K562 (cell line): ENCODE results near the gene PIK3C2G. TPM values are rescaled to one million over a fixed set of nuclear protein-coding genes. Genes with fewer than 3 reads are reported as not detected.

Experiments used
- ATAC-seq: fragments of 200-7000 bp; cut with Tn5 transposase; 3 replicates; pipeline ENCODE4 v1.9.1; 2020; ENCODE audit warnings: moderate library complexity
- BruUV-seq: library from RNA; stranded (reverse); fragments of 400-500 nt; replicated peaks from 2 replicates; lab custom pipeline; 2021; lab: Mats Ljungman, UMichigan
- CTCF ChIA-PET: fragments of 300-600 bp; formaldehyde crosslinking; extraction: SDS; loops from one replicate; lab custom pipeline; 2021; ENCODE audit warnings: low intra/inter-chr PET ratio; lab: Yijun Ruan, JAX
- POLR2A ChIA-PET: fragments of 300-600, 350-650 bp; sonication (Branson Sonifier 250); formaldehyde crosslinking; extraction: SDS; loops from one replicate; lab custom pipeline; 2021; ENCODE audit warnings: antibody characterized with exemption, inconsistent platforms; lab: Yijun Ruan, JAX
- DNase-seq, 4 experiments: peaks; one replicate each; pipeline versions ENCODE4 v3.0.0 to v3.0.0-alpha.2; 2011 to 2018; ENCODE audit warnings: low spot score in 3 of 4, mixed read lengths in 3 of 4; ENCODE audit errors: extremely low read depth in 1 of 4
- FAIRE-seq: peaks from 2 replicates; lab custom pipeline; 2011; peaks lifted over from hg19 to GRCh38; lab: Jason Lieb, UNC
- H2AFZ ChIP-seq: 2 replicates; pipeline ENCODE4 v1.6.0; 2011; ENCODE audit warnings: low read depth, low read length, control low read depth, inconsistent platforms
- H3K27ac ChIP-seq: fragments of 200-600 bp; 3 replicates; pipeline ENCODE4 v1.8.0; 2011; ENCODE audit warnings: low read depth, mild to moderate bottlenecking, control low read depth, inconsistent platforms, low read length, moderate library complexity, mixed read lengths; ENCODE audit errors: extremely low read depth
- H3K27me3 ChIP-seq, 2 experiments: fragments of 300-600 bp in 1 of 2; 2 replicates in 1 of 2; 3 replicates in 1 of 2; pipeline versions ENCODE4 v1.6.0 to v1.8.0; 2011; ENCODE audit warnings: inconsistent platforms in 2 of 2, low read length in 2 of 2, mild to moderate bottlenecking in 1 of 2, mixed read lengths in 1 of 2, moderate library complexity in 1 of 2; ENCODE audit not compliant: control insufficient read depth in 2 of 2, insufficient read depth in 2 of 2
- H3K36me3 ChIP-seq: fragments of 300-600 bp; 3 replicates; pipeline ENCODE4 v1.8.0; 2011; ENCODE audit warnings: mild to moderate bottlenecking, low read length, inconsistent platforms; ENCODE audit not compliant: control insufficient read depth, insufficient read depth
- H3K4me1 ChIP-seq, 2 experiments: fragments of 200-600 bp in 1 of 2; replicated peaks in 1 of 2; 2 replicates in 1 of 2; 3 replicates in 1 of 2; pipeline versions ENCODE4 v1.5.1 to v1.8.0; 2011; ENCODE audit warnings: inconsistent platforms in 2 of 2, low read length in 2 of 2, mild to moderate bottlenecking in 1 of 2, mixed read lengths in 1 of 2, moderate library complexity in 1 of 2; ENCODE audit not compliant: control insufficient read depth in 2 of 2, insufficient read depth in 2 of 2
- H3K4me2 ChIP-seq: 2 replicates; pipeline ENCODE4 v1.6.1; 2011; ENCODE audit warnings: low read length, control low read depth, inconsistent platforms, mixed read lengths; ENCODE audit not compliant: insufficient read depth
- H3K4me3 ChIP-seq: fragments of 200-600 bp; sonication (generic), shearing (Covaris generic); 2 replicates; pipeline ENCODE4 v1.5.1; 2016; ENCODE audit warnings: control low read depth, inconsistent platforms
- H3K79me2 ChIP-seq: fragments of 200-600 bp; 3 replicates; pipeline ENCODE4 v1.8.0; 2011; ENCODE audit warnings: low read length, inconsistent platforms; ENCODE audit not compliant: control insufficient read depth, insufficient read depth
- H3K9ac ChIP-seq, 2 experiments: 2 replicates each; pipeline versions ENCODE4 v1.6.0 to v1.6.1; 2011; ENCODE audit warnings: low read depth in 2 of 2, low read length in 2 of 2, control low read depth in 1 of 2, inconsistent platforms in 1 of 2, mild to moderate bottlenecking in 1 of 2, mixed read lengths in 1 of 2; ENCODE audit not compliant: insufficient read depth in 1 of 2
- H3K9me1 ChIP-seq: one replicate; pipeline ENCODE4 v1.6.0; 2011; ENCODE audit warnings: inconsistent platforms, mild to moderate bottlenecking, low read length, moderate library complexity; ENCODE audit not compliant: control insufficient read depth, insufficient read depth
- H3K9me3 ChIP-seq: replicated peaks from 2 replicates; pipeline ENCODE4 v1.5.1; 2011; ENCODE audit warnings: low read depth, low read length, inconsistent platforms; ENCODE audit not compliant: control insufficient read depth, insufficient read depth
- H4K20me1 ChIP-seq: replicated peaks from 2 replicates; pipeline ENCODE4 v1.6.1; 2011; ENCODE audit warnings: low read length, inconsistent platforms, mixed read lengths; ENCODE audit not compliant: control insufficient read depth, insufficient read depth
- MAFF ChIP-seq: IDR thresholded peaks from 2 replicates; pipeline ENCODE4 v1.6.1; 2012; ENCODE audit warnings: low read length, improper control_type of control experiment
- MAFG ChIP-seq: fragments of 450-650 bp; conservative IDR thresholded peaks from 2 replicates; pipeline ENCODE4 v1.6.1; 2016; ENCODE audit warnings: missing genetic modification characterization, missing compliant biosample characterization
- NFE2L1 ChIP-seq: fragments of 450-650 bp; IDR thresholded peaks from 2 replicates; pipeline ENCODE4 v1.6.1; 2016; ENCODE audit warnings: missing genetic modification characterization, low read depth, mild to moderate bottlenecking, missing compliant biosample characterization, moderate library complexity, borderline replicate concordance
- PATZ1 ChIP-seq: fragments of 250-450 bp; sonication (Bioruptor Pico); IDR thresholded peaks from 2 replicates; pipeline ENCODE4 v1.5.0; 2020; ENCODE audit warnings: mild to moderate bottlenecking, borderline replicate concordance
- ZBTB2 ChIP-seq: fragments of 450-650 bp; IDR thresholded peaks from 2 replicates; pipeline ENCODE4 v1.6.1; 2016; ENCODE audit warnings: antibody characterized with exemption
- ZNF316 ChIP-seq: fragments of 450-650 bp; IDR thresholded peaks from 2 replicates; pipeline ENCODE4 v1.6.1; 2016
- WGBS: fragments of 100-300 bp; shearing (Covaris generic); methylation state at CpG from one replicate; pipeline ENCODE4 v1.1.6; 2016; ENCODE audit warnings: low coverage, mixed read lengths; ENCODE audit not compliant: insufficient coverage; ENCODE audit errors: missing lambda C conversion rate; 5-methylcytosine and 5-hydroxymethylcytosine counted together
- in situ Hi-C: fragments of 300-500 bp; cut with MboI; formaldehyde crosslinking; loops from 4 replicates; pipeline ENCODE4 v1.15.0; 2018; ENCODE audit warnings: inconsistent platforms, mixed read lengths
- intact Hi-C: fragments of 100-400 bp; cut with micrococcal nuclease; formaldehyde crosslinking; loops from 2 replicates; pipeline ENCODE4 v1.14.2; 2022
- polyA plus RNA-seq, 8 experiments: library from polyadenylated mRNA; depleted of rRNA in 4 of 8; stranded (reverse) in 5 of 8; unstranded in 3 of 8; fragments of >200 nt; fragmentation: Nextera tagmentation in 2 of 8; fragmentation: Illumina TruSeq in 1 of 8; extraction: Ambion mirVana in 2 of 8; extraction: Trizol in 1 of 8; gene quantifications; 2 replicates each; pipeline versions ENCODE4 v1.2.1 to v1.2.3, GENCODE V29; 2011 to 2014; ENCODE audit warnings: inconsistent platforms in 1 of 8, missing spikeins in 1 of 8
- total RNA-seq, 7 experiments: library from RNA; depleted of rRNA in 6 of 7; stranded (reverse); fragments of >200 nt in 6 of 7; fragmentation: Illumina TruSeq in 2 of 7; extraction: Trizol in 2 of 7; gene quantifications; 2 replicates each; pipeline versions ENCODE4 v1.2.1 to v1.2.3, GENCODE V29; 2011 to 2021; ENCODE audit warnings: low replicate concordance in 1 of 7

Gene PIK3C2G
- total and polyA plus RNA-seq, 9 of the 15 experiments (the other 6 are each of a cell fraction or from before 2014, with no cell fraction given), result not detected

DNA sequence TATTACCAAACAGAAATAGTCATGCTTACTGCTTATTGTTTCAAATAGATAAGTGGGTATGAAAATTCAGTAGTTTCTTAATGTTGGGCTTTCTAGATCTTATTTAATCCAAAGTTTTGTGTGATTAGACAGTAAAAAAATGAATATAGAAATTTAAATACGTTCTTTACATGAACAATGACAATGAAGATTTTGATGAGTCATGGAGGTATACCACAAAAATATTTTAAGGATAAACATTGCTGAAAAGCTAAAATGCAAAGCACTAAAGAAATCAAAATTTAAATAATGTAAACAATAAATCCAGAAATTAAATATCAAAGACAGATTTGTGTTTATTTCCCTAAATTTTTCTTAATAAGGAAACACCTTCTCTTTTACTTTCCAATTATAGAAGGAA is 78.3 kb downstream of the PIK3C2G start:
- no peaks in the 10 kb centered on the region for H3K27me3 ChIP-seq
- H3K79me2 ChIP-seq, result no peaks in the 10 kb centered on the region
- no peak for ATAC-seq
- in situ Hi-C loops (no loop called here), intact Hi-C loops (no loop called here)
- no peaks in the 10 kb centered on the region for H3K9me1 ChIP-seq
- no peaks in the 10 kb centered on the region for H3K4me1 ChIP-seq
- 0% methylated on average over 1 of the region's 1 CpG for WGBS
- no peak overlapping the region for H2AFZ ChIP-seq
- POLR2A ChIA-PET, result no interaction called here
- H3K4me3 ChIP-seq, result no peak overlapping the region
- no peak for DNase-seq
- H4K20me1 ChIP-seq, result no peaks in the 10 kb centered on the region
- H3K4me2 ChIP-seq, result no peak overlapping the region
- CTCF ChIA-PET, result no interaction called here
- H3K9ac ChIP-seq, result no peak overlapping the region
- H3K36me3 ChIP-seq, result no peaks in the 10 kb centered on the region
- no peaks in the 10 kb centered on the region for H3K9me3 ChIP-seq
- BruUV-seq, result no TSS peak
- no peak overlapping the region for H3K27ac ChIP-seq
- TF ChIP-seq NFE2L1 (tag) (peak; percentile 24; the same call in 1 of the 2 replicates), MAFF (peak; percentile 5; the same call in 1 of the 2 replicates), ZBTB2 (no peak), PATZ1 (no peak), ZNF316 (0 out of 2 replicates have a peak, but pooled peaks have one; percentile 10), MAFG (tag) (peak; percentile 45)
- FAIRE-seq, result no peak
